ENCODE measurements around the gene SMCO2. TPM values are rescaled to one million over a fixed set of nuclear protein-coding genes. Genes with fewer than 3 reads are reported as not detected.

Gene SMCO2
- total RNA-seq, 2 experiments from 2014 or later, result not detected

- Histone ChIP-seq H3K9me2 (ENCODE audit: insufficient read depth, low read length) (no peaks in the 10 kb centered on the region), H3K4me2 (ENCODE audit: low read length) (peak overlapping the region; percentile 82), H4K20me1 (ENCODE audit: insufficient read depth, low read length) (no peaks in the 10 kb centered on the region), H3K4me3 (ENCODE audit: low read depth, low read length, poor library complexity, severe bottlenecking) (peak overlapping the region; percentile 88), H3K4me1 (ENCODE audit: insufficient read depth, low read length, poor library complexity, severe bottlenecking) (peaks cover 18% of the 10 kb centered on the region), H2AFZ (ENCODE audit: low read length) (peak overlapping the region; percentile 97), H3K27ac (ENCODE audit: low read depth, low read length, poor library complexity, severe bottlenecking) (peak overlapping the region; percentile 22), H3K79me2 (ENCODE audit: insufficient read depth, low read depth, low read length) (peaks cover 8% of the 10 kb centered on the region; the same call in 1 of the 2 replicates), H3K36me3 (ENCODE audit: insufficient read depth, low read length) (no peaks in the 10 kb centered on the region), H3K9me3 (ENCODE audit: low read length) (no peaks in the 10 kb centered on the region)
- POLR2A ChIA-PET, result interaction anchor here (0.5 to 2.1 kb wide), 7 partner anchors 10 to 909 kb away, joined by 3 to 12 read pairs (median 3); no protein-coding TSS in a partner anchor
- TF ChIP-seq EZH2phosphoT487 (IDR thresholded peaks at IDR 0.05; ENCODE audit: borderline replicate concordance, low read depth, low read length) (no peak), CTCF (conservative IDR thresholded peaks at IDR 0.05; ENCODE audit: low read length) (no peak)
- intact Hi-C loops (cut with micrococcal nuclease; ENCODE audit: unreplicated experiment), result loop anchor here (5.0 kb wide), 1 partner anchor 179 kb away; no protein-coding TSS in a partner anchor
- CTCF ChIA-PET (ENCODE audit: unreplicated experiment), result interaction anchor here (0.6 kb wide), 1 partner anchor 1090 kb away, joined by 3 read pairs; no protein-coding TSS in a partner anchor
- TSS peak; percentile 89 for BruUV-seq (replicated peaks)
- DNase-seq (ENCODE audit: low spot score), result no peak
These were observed 76.7 kb downstream of the SMCO2 start for GRCh38 chr12:27523305-27523641.

GRCh38 chr12:27523642-27524493 lies 77.3 kb downstream of the SMCO2 start, which contains the start of gene PPFIBP1:
PPFIBP1 (plus strand) TSS chr12:27524206; CDS start chr12:27633397, 109,191 bp downstream.
- DNase-seq (ENCODE audit: low spot score), result peak; percentile 91
- no peaks in the 10 kb centered on the region for H3K9me2 ChIP-seq (ENCODE audit: insufficient read depth, low read length)
- H3K4me1 ChIP-seq (ENCODE audit: insufficient read depth, low read length, poor library complexity, severe bottlenecking), result peaks cover 18% of the 10 kb centered on the region
- TF ChIP-seq CTCF (conservative IDR thresholded peaks at IDR 0.05; ENCODE audit: low read length) (no peak), EZH2phosphoT487 (IDR thresholded peaks at IDR 0.05; ENCODE audit: borderline replicate concordance, low read depth, low read length) (no peak)
- no peaks in the 10 kb centered on the region for H3K9me3 ChIP-seq (ENCODE audit: low read length)
- no peaks in the 10 kb centered on the region for H3K36me3 ChIP-seq (ENCODE audit: insufficient read depth, low read length)
- H3K4me3 ChIP-seq (ENCODE audit: low read depth, low read length, poor library complexity, severe bottlenecking), result peak within 1 kb of the TSS; percentile 88
- BruUV-seq (replicated peaks), result no TSS peak
- intact Hi-C loops (cut with micrococcal nuclease; ENCODE audit: unreplicated experiment), result loop anchor here (2.0 to 5.0 kb wide), 2 partner anchors 129 to 178 kb away; no protein-coding TSS in a partner anchor
- POLR2A ChIA-PET, result interaction anchor here (0.5 to 2.1 kb wide), 10 partner anchors 9 to 909 kb away, joined by 3 to 12 read pairs (median 3); no protein-coding TSS in a partner anchor
- peak within 1 kb of the TSS; percentile 22 for H3K27ac ChIP-seq (ENCODE audit: low read depth, low read length, poor library complexity, severe bottlenecking)
- CTCF ChIA-PET (ENCODE audit: unreplicated experiment), result interaction anchor here (0.6 kb wide), 1 partner anchor 1091 kb away, joined by 3 read pairs; no protein-coding TSS in a partner anchor
- H2AFZ ChIP-seq (ENCODE audit: low read length), result peak within 1 kb of the TSS; percentile 97
- H4K20me1 ChIP-seq (ENCODE audit: insufficient read depth, low read length), result no peaks in the 10 kb centered on the region
- H3K4me2 ChIP-seq (ENCODE audit: low read length), result peak within 1 kb of the TSS; percentile 82
- H3K79me2 ChIP-seq (ENCODE audit: insufficient read depth, low read depth, low read length), result peaks cover 8% of the 10 kb centered on the region; the same call in 1 of the 2 replicates
